Hepatocyte (in vitro differentiated cells): ENCODE data around the gene CST2. TPM values are rescaled to one million over a fixed set of nuclear protein-coding genes. Genes with fewer than 3 reads are reported as not detected.
"Not testable (repeated sequence)": the region's sequence is repeated elsewhere in the genome, so short reads cannot be mapped to it uniquely, and the experiment has no call there.

Experiments
- DNase-seq: peaks from one replicate; pipeline ENCODE4 v3.0.0-alpha.2; 2016; ENCODE audit warnings: low spot score
- H2AFZ ChIP-seq: fragments of 200-600 bp; sonication (generic); 2 replicates; pipeline ENCODE4 v1.6.0; 2016; ENCODE audit warnings: antibody characterized with exemption, mild to moderate bottlenecking
- H3K27ac ChIP-seq: fragments of 200-600 bp; sonication (generic); 2 replicates; pipeline ENCODE4 v1.5.1; 2016; ENCODE audit warnings: mild to moderate bottlenecking
- H3K27me3 ChIP-seq: fragments of 200-600 bp; sonication (generic); 2 replicates; pipeline ENCODE4 v1.6.1; 2016
- H3K36me3 ChIP-seq: fragments of 200-600 bp; sonication (generic); replicated peaks from 2 replicates; pipeline ENCODE4 v1.5.1; 2016; ENCODE audit warnings: low read depth; ENCODE audit not compliant: insufficient read depth
- H3K4me1 ChIP-seq: fragments of 200-600 bp; sonication (generic); 2 replicates; pipeline ENCODE4 v1.5.1; 2016; ENCODE audit warnings: mild to moderate bottlenecking, moderate library complexity; ENCODE audit not compliant: insufficient read depth
- H3K4me2 ChIP-seq: fragments of 200-600 bp; sonication (generic); 2 replicates; pipeline ENCODE4 v1.6.0; 2016
- H3K4me3 ChIP-seq: fragments of 200-600 bp; sonication (generic); 2 replicates; pipeline ENCODE4 v1.5.1; 2016; ENCODE audit warnings: mild to moderate bottlenecking
- H3K79me2 ChIP-seq: fragments of 200-600 bp; sonication (generic); 2 replicates; pipeline ENCODE4 v1.6.0; 2017; ENCODE audit warnings: mild to moderate bottlenecking
- H3K9me2 ChIP-seq: fragments of 200-600 bp; sonication (generic); replicated peaks from 2 replicates; pipeline ENCODE4 v1.6.0; 2017; ENCODE audit warnings: mild to moderate bottlenecking; ENCODE audit not compliant: insufficient read depth
- H3K9me3 ChIP-seq: fragments of 200-600 bp; sonication (generic); 2 replicates; pipeline ENCODE4 v1.5.1; 2016; ENCODE audit warnings: low read depth, mild to moderate bottlenecking
- H4K20me1 ChIP-seq: fragments of 200-600 bp; sonication (generic); 2 replicates; pipeline ENCODE4 v1.6.0; 2016; ENCODE audit warnings: mild to moderate bottlenecking; ENCODE audit not compliant: insufficient read depth, poor library complexity, severe bottlenecking
- EZH2 ChIP-seq: fragments of 200-600 bp; sonication (generic); IDR thresholded peaks from 2 replicates; pipeline ENCODE4 v1.6.1; 2016; ENCODE audit warnings: antibody characterized with exemption, mild to moderate bottlenecking, borderline replicate concordance
- EZH2phosphoT487 ChIP-seq: fragments of 200-600 bp; sonication (generic); IDR thresholded peaks from one replicate; pipeline ENCODE4 v1.6.1; 2018; ENCODE audit warnings: antibody characterized with exemption, mild to moderate bottlenecking, low read depth, moderate library complexity; ENCODE audit not compliant: unreplicated experiment, severe bottlenecking
- WGBS: methylation state at CpG from one replicate; pipeline ENCODE4 v1.1.6; 2016; ENCODE audit warnings: low lambda C conversion rate; ENCODE audit errors: missing lambda C conversion rate; 5-methylcytosine and 5-hydroxymethylcytosine counted together
- polyA plus RNA-seq: library from polyadenylated mRNA; unstranded; fragments of >200 nt; fragmentation: Nextera tagmentation; extraction: Ambion mirVana; gene quantifications from 2 replicates; pipeline ENCODE4 v1.2.1, GENCODE V29; 2016
- total RNA-seq: library from RNA; depleted of rRNA; stranded (reverse); fragments of >200 nt; gene quantifications from 2 replicates; pipeline ENCODE4 v1.2.3, GENCODE V29; 2014
- TF ChIP-seq, protein P1 (sequence below): fragments of 200-600 bp; sonication (generic); IDR thresholded peaks from 2 replicates; pipeline ENCODE4 v1.5.1; 2016; ENCODE audit warnings: antibody characterized with exemption, mild to moderate bottlenecking; ENCODE audit not compliant: poor library complexity

The CST2 gene
- total and polyA plus RNA-seq, 2 experiments from 2014 or later, result not detected

DNA sequence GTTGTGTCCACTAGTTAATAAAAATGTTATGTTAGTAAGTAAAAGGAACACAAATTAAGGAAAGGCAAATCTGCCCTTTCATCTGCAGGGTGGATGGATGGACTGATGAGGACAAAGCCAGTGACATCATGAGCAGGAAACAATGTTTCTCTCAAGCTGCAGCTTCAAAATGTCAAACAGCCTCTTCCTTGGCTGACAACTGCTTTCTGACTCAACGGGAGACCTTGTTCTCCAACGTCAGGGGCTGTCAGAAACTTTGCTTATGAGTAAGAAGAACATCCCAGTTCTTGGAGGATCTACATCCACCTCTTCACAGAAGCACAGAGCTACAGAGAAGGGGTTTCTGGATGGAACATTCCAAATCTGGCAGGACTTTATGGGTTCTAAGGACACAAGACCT lies 6.0 kb downstream of the CST2 start:
- no peak for DNase-seq
- Histone ChIP-seq H3K4me2 (no peak overlapping the region), H3K27ac (no peak overlapping the region), H3K79me2 (no peaks in the 10 kb centered on the region), H3K36me3 (no peaks in the 10 kb centered on the region), H3K4me1 (no peaks in the 10 kb centered on the region), H4K20me1 (no peaks in the 10 kb centered on the region), H3K9me2 (no peaks in the 10 kb centered on the region), H3K9me3 (no peaks in the 10 kb centered on the region), H3K27me3 (no peaks in the 10 kb centered on the region), H3K4me3 (no peak overlapping the region), H2AFZ (no peak overlapping the region)
- TF ChIP-seq, protein P1, sequence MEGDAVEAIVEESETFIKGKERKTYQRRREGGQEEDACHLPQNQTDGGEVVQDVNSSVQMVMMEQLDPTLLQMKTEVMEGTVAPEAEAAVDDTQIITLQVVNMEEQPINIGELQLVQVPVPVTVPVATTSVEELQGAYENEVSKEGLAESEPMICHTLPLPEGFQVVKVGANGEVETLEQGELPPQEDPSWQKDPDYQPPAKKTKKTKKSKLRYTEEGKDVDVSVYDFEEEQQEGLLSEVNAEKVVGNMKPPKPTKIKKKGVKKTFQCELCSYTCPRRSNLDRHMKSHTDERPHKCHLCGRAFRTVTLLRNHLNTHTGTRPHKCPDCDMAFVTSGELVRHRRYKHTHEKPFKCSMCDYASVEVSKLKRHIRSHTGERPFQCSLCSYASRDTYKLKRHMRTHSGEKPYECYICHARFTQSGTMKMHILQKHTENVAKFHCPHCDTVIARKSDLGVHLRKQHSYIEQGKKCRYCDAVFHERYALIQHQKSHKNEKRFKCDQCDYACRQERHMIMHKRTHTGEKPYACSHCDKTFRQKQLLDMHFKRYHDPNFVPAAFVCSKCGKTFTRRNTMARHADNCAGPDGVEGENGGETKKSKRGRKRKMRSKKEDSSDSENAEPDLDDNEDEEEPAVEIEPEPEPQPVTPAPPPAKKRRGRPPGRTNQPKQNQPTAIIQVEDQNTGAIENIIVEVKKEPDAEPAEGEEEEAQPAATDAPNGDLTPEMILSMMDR, result no peak
- TF ChIP-seq EZH2phosphoT487, result no peak
- no peak for TF ChIP-seq EZH2
- WGBS, result 57% methylated on average over 2 of the region's 2 CpGs

DNA sequence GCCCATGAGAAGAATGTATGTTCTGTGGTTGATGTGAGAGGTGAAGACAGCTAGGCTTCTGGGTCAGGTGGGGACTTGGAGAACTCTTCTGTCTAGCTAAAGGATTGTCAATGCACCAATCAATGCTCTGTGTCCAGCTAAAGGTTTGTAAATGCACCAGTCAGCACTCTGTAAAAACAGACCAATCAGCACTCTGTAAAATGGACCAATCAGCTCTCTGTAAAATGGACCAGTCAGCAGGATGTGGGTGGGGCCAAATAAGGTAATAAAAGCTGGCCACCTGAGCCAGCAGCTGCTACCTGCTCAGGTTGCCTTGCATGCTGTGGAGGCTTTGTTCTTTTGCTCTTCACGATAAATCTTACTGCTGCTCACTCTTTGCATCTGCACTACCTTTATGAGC lies 15.0 kb downstream of the CST2 start:
- H3K4me2 ChIP-seq, H3K27me3 ChIP-seq, H2AFZ ChIP-seq, H3K4me3 ChIP-seq, H4K20me1 ChIP-seq, H3K36me3 ChIP-seq, DNase-seq, H3K79me2 ChIP-seq, H3K4me1 ChIP-seq, H3K9me3 ChIP-seq, H3K27ac ChIP-seq, H3K9me2 ChIP-seq: not testable (repeated sequence)
- 84% methylated on average over 1 of the region's 1 CpG for WGBS

DNA sequence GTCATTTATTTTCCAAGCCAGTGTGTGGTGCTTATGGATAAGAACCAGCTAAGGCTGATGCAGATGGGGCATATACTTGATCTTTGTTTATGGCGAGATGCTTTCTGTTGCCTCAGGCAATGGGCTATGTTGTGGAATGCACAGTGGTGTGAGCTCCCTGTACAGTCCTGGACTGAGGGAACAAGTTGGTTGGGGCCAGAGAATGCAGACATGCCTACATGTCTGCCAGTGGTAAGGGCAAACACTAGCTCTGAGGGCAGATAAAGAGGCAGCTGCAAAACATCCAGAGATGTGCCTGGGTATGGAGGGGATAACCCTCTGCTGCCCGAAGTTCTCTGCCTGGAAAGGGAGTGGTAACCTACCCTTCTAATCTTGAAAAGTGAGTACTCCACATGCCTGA lies 16.2 kb downstream of the CST2 start:
- not testable (repeated sequence) for H2AFZ ChIP-seq, H3K27me3 ChIP-seq, H3K36me3 ChIP-seq, DNase-seq, H3K4me2 ChIP-seq, H3K27ac ChIP-seq, H3K9me2 ChIP-seq, H3K9me3 ChIP-seq, H3K4me3 ChIP-seq, H4K20me1 ChIP-seq, H3K4me1 ChIP-seq, H3K79me2 ChIP-seq
- 87% methylated on average over 2 of the region's 2 CpGs for WGBS

DNA sequence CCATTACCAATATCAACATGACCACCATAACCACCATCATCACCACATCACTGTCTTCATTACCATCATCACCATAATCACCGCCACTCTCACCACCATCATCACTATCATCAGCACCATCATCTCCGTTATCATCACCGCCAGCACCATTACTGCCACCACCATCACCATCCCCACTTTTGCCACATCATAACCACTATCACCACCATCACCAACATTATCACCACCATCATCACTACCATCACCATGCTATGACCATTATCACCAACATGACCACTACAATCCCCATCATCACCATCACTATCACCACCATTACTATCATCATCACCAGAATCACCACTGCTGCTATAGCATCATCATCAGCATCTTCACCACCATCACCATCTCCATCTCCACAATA lies 25.7 kb downstream of the CST2 start:
- no peaks in the 10 kb centered on the region for H3K9me3 ChIP-seq
- WGBS, result 96% methylated on average over 3 of the region's 3 CpGs
- H3K79me2 ChIP-seq, result no peaks in the 10 kb centered on the region
- no peaks in the 10 kb centered on the region for H3K4me1 ChIP-seq
- H3K36me3 ChIP-seq, result no peaks in the 10 kb centered on the region
- H3K4me2 ChIP-seq, result no peak overlapping the region
- no peak overlapping the region for H2AFZ ChIP-seq
- TF ChIP-seq EZH2, result no peak
- TF ChIP-seq EZH2phosphoT487, result no peak
- TF ChIP-seq, protein P1, result no peak
- no peaks in the 10 kb centered on the region for H4K20me1 ChIP-seq
- no peak overlapping the region for H3K27ac ChIP-seq
- no peaks in the 10 kb centered on the region for H3K9me2 ChIP-seq
- no peaks in the 10 kb centered on the region for H3K27me3 ChIP-seq
- H3K4me3 ChIP-seq, result no peak overlapping the region
- no peak for DNase-seq
